Upper lobe of right lung (tissue), 1 donor: ENCODE results near the gene FFAR3. TPM values are rescaled to one million over a fixed set of nuclear protein-coding genes. Genes with fewer than 3 reads are reported as not detected.
"Not testable (repeated sequence)": the region's sequence is repeated elsewhere in the genome, so short reads cannot be mapped to it uniquely, and the experiment has no call there.

Source experiments
- ATAC-seq: fragments of 200-7000 bp; cut with Tn5 transposase; one replicate; pipeline ENCODE4 v1.9.1; 2020; ENCODE audit warnings: mild to moderate bottlenecking, moderate library complexity
- DNase-seq: peaks from one replicate; pipeline ENCODE4 v3.0.0-alpha.2; 2020
- H3K27ac ChIP-seq: fragments of 200-600 bp; one replicate; pipeline ENCODE4 v1.8.0; 2022
- H3K27me3 ChIP-seq: fragments of 200-600 bp; one replicate; pipeline ENCODE4 v1.8.0; 2022; ENCODE audit warnings: mild to moderate bottlenecking
- H3K36me3 ChIP-seq: fragments of 200-600 bp; one replicate; pipeline ENCODE4 v1.8.0; 2022
- H3K4me1 ChIP-seq: fragments of 200-600 bp; one replicate; pipeline ENCODE4 v1.8.0; 2022
- H3K4me3 ChIP-seq: fragments of 200-600 bp; one replicate; pipeline ENCODE4 v1.8.0; 2022; ENCODE audit warnings: mild to moderate bottlenecking
- H3K9me3 ChIP-seq: fragments of 200-600 bp; one replicate; pipeline ENCODE4 v1.8.0; 2022
- CTCF ChIP-seq: fragments of 200-600 bp; IDR thresholded peaks from one replicate; pipeline ENCODE4 v1.8.0; 2022; ENCODE audit warnings: antibody characterized with exemption
- intact Hi-C: fragments of 100-400 bp; cut with DNase I; formaldehyde crosslinking; loops from one replicate; pipeline ENCODE4 v1.11.0; 2022
- total RNA-seq: library from RNA; stranded (reverse); fragmentation: NEBNext Ultra II Directional; extraction: Animal tissue kit (Norgen Biotek cat#: 25700); gene quantifications from one replicate; pipeline ENCODE4 v1.2.1, GENCODE V29; 2021
- donor health status: DM: no; HTN: yes; CAD: no; lungs with severe emphysema.

Gene FFAR3
- total RNA-seq, 1 donor from 2014 or later: not detected

DNA sequence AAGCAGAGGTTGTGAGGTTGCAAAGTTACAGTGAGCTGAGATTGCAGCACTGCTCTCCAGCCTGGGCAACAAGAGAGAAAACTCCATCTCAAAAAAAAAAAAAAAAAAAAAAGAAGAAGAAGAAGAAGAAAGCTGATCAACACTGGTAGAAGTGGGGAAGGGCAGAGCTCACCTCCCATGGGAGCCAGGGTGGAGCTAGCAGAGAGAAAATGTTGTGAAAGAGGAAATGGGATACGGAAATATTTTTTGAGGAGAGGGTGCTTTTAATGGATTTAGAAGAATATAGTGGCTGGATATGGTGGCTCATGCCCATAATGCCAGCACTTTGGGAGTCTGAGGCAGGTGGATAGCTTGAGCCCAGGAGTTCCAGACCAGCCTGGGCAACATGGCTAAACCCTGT is 19.4 kb downstream of the FFAR3 start:
- H3K27ac ChIP-seq: no peak overlapping the region
- intact Hi-C loops: no loop called here
- TF ChIP-seq CTCF: no peak
- no peaks in the 10 kb centered on the region for H3K4me1 ChIP-seq
- no peak for ATAC-seq
- no peaks in the 10 kb centered on the region for H3K27me3 ChIP-seq
- H3K4me3 ChIP-seq: no peak overlapping the region
- no peak for DNase-seq
- no peaks in the 10 kb centered on the region for H3K36me3 ChIP-seq
- no peaks in the 10 kb centered on the region for H3K9me3 ChIP-seq

- DNase-seq (peak; percentile 7), ATAC-seq (no peak)
- H3K27me3 ChIP-seq: no peaks in the 10 kb centered on the region
- H3K4me3 ChIP-seq: no peak overlapping the region
- no peaks in the 10 kb centered on the region for H3K4me1 ChIP-seq
- no peaks in the 10 kb centered on the region for H3K36me3 ChIP-seq
- intact Hi-C loops: no loop called here
- TF ChIP-seq CTCF: no peak
- no peak overlapping the region for H3K27ac ChIP-seq
- H3K9me3 ChIP-seq: no peaks in the 10 kb centered on the region
These were observed 20.1 kb downstream of the FFAR3 start for GRCh38 chr19:35378356-35378755.

- H3K36me3 ChIP-seq, H3K27me3 ChIP-seq, H3K4me1 ChIP-seq, intact Hi-C loops, H3K27ac ChIP-seq, ATAC-seq, H3K4me3 ChIP-seq, H3K9me3 ChIP-seq: not testable (repeated sequence)
- peak; percentile 16 for DNase-seq
These were observed 21.3 kb downstream of the FFAR3 start for GRCh38 chr19:35379545-35379944.

DNA sequence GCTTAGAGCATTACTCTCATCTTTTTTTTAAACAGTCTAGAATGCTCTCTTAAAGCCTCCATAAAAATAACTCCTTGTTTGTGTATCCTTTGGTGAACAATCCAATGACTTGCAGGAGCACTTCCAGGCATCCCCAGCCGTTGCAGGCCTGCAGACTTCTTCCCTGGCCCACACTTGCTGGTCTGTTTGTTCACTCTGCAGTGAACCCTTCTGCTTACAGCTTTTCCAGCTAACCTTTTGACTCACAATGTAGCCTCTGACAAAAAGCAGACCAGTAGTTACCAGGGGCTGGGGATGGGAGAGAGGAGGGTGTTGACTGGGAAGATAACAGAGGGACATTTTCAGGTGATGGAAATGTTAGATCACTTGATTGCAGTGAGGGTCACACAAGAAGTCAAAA is 21.7 kb downstream of the FFAR3 start:
- intact Hi-C loops: no loop called here
- TF ChIP-seq CTCF: no peak

DNA sequence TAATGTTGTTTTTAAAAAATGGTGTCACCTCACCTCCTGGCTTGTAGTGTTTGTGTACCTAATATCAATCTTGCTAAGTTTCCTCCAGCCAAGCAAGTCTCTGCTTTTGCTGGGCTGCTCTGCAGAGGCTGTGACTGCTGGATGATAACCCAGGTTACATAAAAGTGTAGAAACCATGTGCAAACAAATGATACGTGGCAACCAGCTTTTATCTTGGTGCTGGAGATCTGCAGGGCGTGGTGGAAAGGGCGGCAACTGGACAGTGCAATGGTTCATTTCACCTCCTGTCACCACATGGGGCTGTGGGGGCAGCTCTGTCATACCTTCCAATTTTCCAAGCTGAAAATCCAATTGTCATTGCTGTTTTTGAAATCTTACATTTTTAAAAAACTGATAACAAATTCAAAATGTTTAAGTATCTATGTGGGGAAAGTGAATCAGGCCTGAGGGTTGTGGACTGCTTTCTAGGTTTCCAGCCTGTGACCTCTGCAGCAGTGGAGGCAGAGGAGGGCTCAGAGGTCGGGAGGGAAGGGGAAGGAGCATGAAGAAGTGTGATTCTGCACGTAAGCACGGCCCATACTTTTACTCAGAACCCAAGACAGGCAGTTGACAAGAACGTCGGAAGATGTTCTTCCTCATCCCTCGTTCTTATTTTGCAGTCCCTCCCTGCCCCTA is 22.3 kb downstream of the FFAR3 start:
- ATAC-seq: no peak
- TF ChIP-seq CTCF: no peak
- Histone ChIP-seq H3K27ac (no peak overlapping the region), H3K9me3 (no peaks in the 10 kb centered on the region), H3K4me3 (no peak overlapping the region), H3K27me3 (no peaks in the 10 kb centered on the region), H3K36me3 (no peaks in the 10 kb centered on the region), H3K4me1 (no peaks in the 10 kb centered on the region)
- DNase-seq: no peak
- intact Hi-C loops: no loop called here

More for the DNA sequence above, 21.7 kb downstream of the FFAR3 start:
- Histone ChIP-seq H3K4me1 (no peaks in the 10 kb centered on the region), H3K4me3 (no peak overlapping the region), H3K36me3 (no peaks in the 10 kb centered on the region), H3K27ac (no peak overlapping the region), H3K9me3 (no peaks in the 10 kb centered on the region), H3K27me3 (no peaks in the 10 kb centered on the region)
- DNase-seq: no peak
- no peak for ATAC-seq

- H3K9me3 ChIP-seq: no peaks in the 10 kb centered on the region
- H3K4me1 ChIP-seq: no peaks in the 10 kb centered on the region
- no peaks in the 10 kb centered on the region for H3K36me3 ChIP-seq
- no peak for DNase-seq
- no peaks in the 10 kb centered on the region for H3K27me3 ChIP-seq
- no peak overlapping the region for H3K27ac ChIP-seq
- TF ChIP-seq CTCF: no peak
- ATAC-seq: no peak
- intact Hi-C loops: no loop called here
- no peak overlapping the region for H3K4me3 ChIP-seq
These were observed 23.1 kb downstream of the FFAR3 start for GRCh38 chr19:35381318-35381717.
